MCF 10A (cell line): ENCODE results near the gene OSBPL3. TPM values are rescaled to one million over a fixed set of nuclear protein-coding genes. Genes with fewer than 3 reads are reported as not detected.

Experiments used
- BruUV-seq: library from RNA; stranded (reverse); fragments of 400-500 nt; replicated peaks from 2 replicates; lab custom pipeline; 2021; lab: Mats Ljungman, UMichigan
- CTCF ChIA-PET: fragments of 300-600 bp; sonication (Branson Sonifier 250); formaldehyde crosslinking; extraction: SDS; loops from one replicate; lab custom pipeline; 2021; ENCODE audit warnings: antibody characterized with exemption, inconsistent platforms; lab: Yijun Ruan, JAX
- POLR2A ChIA-PET: fragments of 300-600, 350-650 bp; sonication (Branson Sonifier 250); formaldehyde crosslinking; extraction: SDS; loops from one replicate; lab custom pipeline; 2020; ENCODE audit warnings: antibody characterized with exemption, inconsistent platforms; lab: Yijun Ruan, JAX
- DNase-seq: peaks from one replicate; pipeline ENCODE4 v3.0.0-alpha.2; 2018; ENCODE audit not compliant: unreplicated experiment
- H3K27ac Mint-ChIP-seq: one replicate; pipeline ENCODE4 v1.8.0; 2022; ENCODE audit warnings: mild to moderate bottlenecking, low read depth, mixed read lengths; ENCODE audit not compliant: unreplicated experiment
- H3K27me3 Mint-ChIP-seq: one replicate; pipeline ENCODE4 v1.8.0; 2022; ENCODE audit warnings: mixed read lengths; ENCODE audit not compliant: insufficient read depth, unreplicated experiment
- H3K36me3 Mint-ChIP-seq: one replicate; pipeline ENCODE4 v1.8.0; 2022; ENCODE audit warnings: mild to moderate bottlenecking, moderate library complexity, mixed read lengths; ENCODE audit not compliant: insufficient read depth, unreplicated experiment
- H3K4me1 Mint-ChIP-seq: one replicate; pipeline ENCODE4 v1.8.0; 2022; ENCODE audit warnings: mixed read lengths; ENCODE audit not compliant: insufficient read depth, unreplicated experiment
- H3K4me3 Mint-ChIP-seq: one replicate; pipeline ENCODE4 v1.8.0; 2022; ENCODE audit warnings: mild to moderate bottlenecking, moderate library complexity, mixed read lengths; ENCODE audit not compliant: unreplicated experiment
- H3K9me3 Mint-ChIP-seq: one replicate; pipeline ENCODE4 v1.8.0; 2022; ENCODE audit warnings: mixed read lengths; ENCODE audit not compliant: unreplicated experiment
- CTCF ChIP-seq: fragments of 200-600 bp; IDR thresholded peaks from one replicate; pipeline ENCODE4 v1.8.0; 2022; ENCODE audit warnings: antibody characterized with exemption, mild to moderate bottlenecking; ENCODE audit not compliant: unreplicated experiment
- intact Hi-C: fragments of 100-400 bp; cut with micrococcal nuclease; formaldehyde crosslinking; loops from 2 replicates; pipeline ENCODE4 v1.14.1; 2022
- total RNA-seq: library from RNA; stranded (reverse); gene quantifications from 2 replicates; pipeline ENCODE4 v1.2.3, GENCODE V29; 2022

OSBPL3 gene
- total RNA-seq, 1 experiment from 2014 or later: 33.8 TPM

GRCh38 chr7:24843821-24844434, 136.1 kb downstream of the OSBPL3 start:
- Mint-ChIP-seq H3K4me3 (no peak overlapping the region), H3K9me3 (no peaks in the 10 kb centered on the region), H3K27ac (no peak overlapping the region), H3K27me3 (no peaks in the 10 kb centered on the region), H3K4me1 (no peaks in the 10 kb centered on the region), H3K36me3 (peaks cover 48% of the 10 kb centered on the region)
- intact Hi-C loops: no loop called here
- ChIA-PET CTCF (interaction anchor here (1.6 kb wide), 1 partner anchor 255 kb away, joined by 4 read pairs; no protein-coding TSS in a partner anchor), POLR2A (no interaction called here)
- no peak for TF ChIP-seq CTCF
- no TSS peak for BruUV-seq
- no peak for DNase-seq

- DNase-seq: no peak
- Mint-ChIP-seq H3K4me3 (no peak overlapping the region), H3K4me1 (no peaks in the 10 kb centered on the region), H3K27me3 (no peaks in the 10 kb centered on the region), H3K9me3 (no peaks in the 10 kb centered on the region), H3K27ac (no peak overlapping the region), H3K36me3 (peaks cover 45% of the 10 kb centered on the region)
- POLR2A ChIA-PET: no interaction called here
- intact Hi-C loops: no loop called here
- no peak for TF ChIP-seq CTCF
- BruUV-seq: no TSS peak
- CTCF ChIA-PET: interaction anchor here (0.7 to 1.6 kb wide), 4 partner anchors 12 to 256 kb away, joined by 3 to 4 read pairs (median 3); no protein-coding TSS in a partner anchor
These were observed 137.3 kb downstream of the OSBPL3 start for GRCh38 chr7:24842449-24843241.

GRCh38 chr7:24842029-24842428, 137.9 kb downstream of the OSBPL3 start:
- Mint-ChIP-seq H3K4me1 (no peaks in the 10 kb centered on the region), H3K4me3 (no peak overlapping the region), H3K36me3 (peaks cover 44% of the 10 kb centered on the region), H3K27me3 (no peaks in the 10 kb centered on the region), H3K9me3 (no peaks in the 10 kb centered on the region), H3K27ac (no peak overlapping the region)
- no TSS peak for BruUV-seq
- no peak for TF ChIP-seq CTCF
- POLR2A ChIA-PET: no interaction called here
- intact Hi-C loops: no loop called here
- no peak for DNase-seq
- CTCF ChIA-PET: interaction anchor here (1.1 kb wide), 2 partner anchors 12 to 29 kb away, joined by 3 read pairs; no protein-coding TSS in a partner anchor

- Mint-ChIP-seq H3K4me1 (no peaks in the 10 kb centered on the region), H3K27me3 (no peaks in the 10 kb centered on the region), H3K9me3 (no peaks in the 10 kb centered on the region), H3K4me3 (no peak overlapping the region), H3K27ac (no peak overlapping the region), H3K36me3 (peaks cover 34% of the 10 kb centered on the region)
- CTCF ChIA-PET: interaction anchor here (0.6 to 1.5 kb wide), 2 partner anchors 96 to 253 kb away, joined by 3 to 4 read pairs; no protein-coding TSS in a partner anchor
- POLR2A ChIA-PET: interaction anchor here (0.7 to 1.4 kb wide), 3 partner anchors 138 to 268 kb away, joined by 3 to 5 read pairs (median 3); no protein-coding TSS in a partner anchor
- BruUV-seq: no TSS peak
- intact Hi-C loops: no loop called here
- DNase-seq: no peak
- TF ChIP-seq CTCF: no peak
These were observed 139.4 kb downstream of the OSBPL3 start for GRCh38 chr7:24840563-24840962.
